Lower leg skin (tissue), 3 donors: ENCODE measurements around the gene NDE1.

Experiments used
- POLR2A ChIP-seq, 2 donors: fragments of 450-650 bp; IDR thresholded peaks; one replicate each; pipeline ENCODE4 v1.6.1; 2016 to 2017; ENCODE audit warnings: antibody characterized with exemption in 2 of 2, mild to moderate bottlenecking in 1 of 2, moderate library complexity in 1 of 2
- TF ChIP-seq, protein P1 (sequence below), 3 donors: fragments of 450-650 bp; IDR thresholded peaks; one replicate each; pipeline ENCODE4 v1.5.1; 2016; ENCODE audit warnings: antibody characterized with exemption in 3 of 3, mild to moderate bottlenecking in 3 of 3, moderate library complexity in 2 of 3

DNA sequence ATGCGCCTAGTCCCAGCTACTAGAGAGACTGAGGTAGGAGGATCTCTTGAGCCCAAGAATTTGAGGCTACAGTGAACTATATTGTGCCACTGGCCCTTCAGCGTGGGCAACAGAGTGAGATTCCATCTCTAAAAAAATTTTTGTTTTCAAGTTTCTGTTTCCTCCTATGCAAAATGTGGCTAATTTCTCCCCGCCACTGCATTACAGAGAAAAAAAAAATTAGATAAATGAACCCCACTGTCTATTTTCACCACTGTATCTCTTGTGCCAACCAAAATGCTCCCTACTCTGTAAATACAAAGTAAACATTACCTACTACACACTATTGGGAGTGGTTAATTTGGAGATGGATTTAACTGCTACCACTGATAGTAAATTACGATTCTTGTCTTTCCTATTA is 9.1 kb upstream of the NDE1 start:
- TF ChIP-seq POLR2A (IDR thresholded peaks at IDR 0.05): no peak
- TF ChIP-seq, protein P1, sequence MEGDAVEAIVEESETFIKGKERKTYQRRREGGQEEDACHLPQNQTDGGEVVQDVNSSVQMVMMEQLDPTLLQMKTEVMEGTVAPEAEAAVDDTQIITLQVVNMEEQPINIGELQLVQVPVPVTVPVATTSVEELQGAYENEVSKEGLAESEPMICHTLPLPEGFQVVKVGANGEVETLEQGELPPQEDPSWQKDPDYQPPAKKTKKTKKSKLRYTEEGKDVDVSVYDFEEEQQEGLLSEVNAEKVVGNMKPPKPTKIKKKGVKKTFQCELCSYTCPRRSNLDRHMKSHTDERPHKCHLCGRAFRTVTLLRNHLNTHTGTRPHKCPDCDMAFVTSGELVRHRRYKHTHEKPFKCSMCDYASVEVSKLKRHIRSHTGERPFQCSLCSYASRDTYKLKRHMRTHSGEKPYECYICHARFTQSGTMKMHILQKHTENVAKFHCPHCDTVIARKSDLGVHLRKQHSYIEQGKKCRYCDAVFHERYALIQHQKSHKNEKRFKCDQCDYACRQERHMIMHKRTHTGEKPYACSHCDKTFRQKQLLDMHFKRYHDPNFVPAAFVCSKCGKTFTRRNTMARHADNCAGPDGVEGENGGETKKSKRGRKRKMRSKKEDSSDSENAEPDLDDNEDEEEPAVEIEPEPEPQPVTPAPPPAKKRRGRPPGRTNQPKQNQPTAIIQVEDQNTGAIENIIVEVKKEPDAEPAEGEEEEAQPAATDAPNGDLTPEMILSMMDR (IDR thresholded peaks at IDR 0.05): no peak
